Inferior parietal cortex (tissue), 1 donor: ENCODE data around the gene CAPN10.
A peak's percentile ranks its signal among the peaks of the same experiment; 100 is the strongest.

ENCODE experiments used
- DNase-seq: peaks from one replicate; pipeline ENCODE4 v3.0.0-alpha.2; 2016; ENCODE audit errors: extremely low spot score

The CAPN10 gene

GRCh38 chr2:240589375-240589774 is 2.8 kb downstream of the CAPN10 start:
- DNase-seq: no peak

GRCh38 chr2:240589850-240590525 is 3.5 kb downstream of the CAPN10 start:
- DNase-seq: no peak

GRCh38 chr2:240590681-240591111 is 4.2 kb downstream of the CAPN10 start:
- DNase-seq: no peak

GRCh38 chr2:240591226-240591625 is 4.7 kb downstream of the CAPN10 start:
- DNase-seq: no peak

- DNase-seq: no peak
Measured at GRCh38 chr2:240591784-240592183, 5.2 kb downstream of the CAPN10 start.

GRCh38 chr2:240593026-240593702 is 6.6 kb downstream of the CAPN10 start:
- no peak for DNase-seq

GRCh38 chr2:240593703-240594451 is 7.3 kb downstream of the CAPN10 start:
- no peak for DNase-seq

- DNase-seq: no peak
Measured at GRCh38 chr2:240594511-240595380, 8.2 kb downstream of the CAPN10 start.

GRCh38 chr2:240595381-240596079 is 9.0 kb downstream of the CAPN10 start:
- DNase-seq: no peak

GRCh38 chr2:240596080-240596460 is 9.5 kb downstream of the CAPN10 start:
- no peak for DNase-seq

- DNase-seq: peak; percentile 53
Measured at GRCh38 chr2:240596491-240596931, 10.0 kb downstream of the CAPN10 start.

- DNase-seq: no peak
Measured at GRCh38 chr2:240597054-240597418, 10.5 kb downstream of the CAPN10 start.

- no peak for DNase-seq
Measured at GRCh38 chr2:240597419-240598181, 11.1 kb downstream of the CAPN10 start.

GRCh38 chr2:240598311-240598911 is 11.9 kb downstream of the CAPN10 start:
- DNase-seq: no peak

GRCh38 chr2:240599141-240599583 is 12.6 kb downstream of the CAPN10 start:
- DNase-seq: no peak

- no peak for DNase-seq
Measured at GRCh38 chr2:240600451-240600961, 14.0 kb downstream of the CAPN10 start.

- no peak for DNase-seq
Measured at GRCh38 chr2:240601061-240601830, 14.7 kb downstream of the CAPN10 start.

- DNase-seq: no peak
Measured at GRCh38 chr2:240601831-240602160, 15.3 kb downstream of the CAPN10 start.
